Subcutaneous abdominal adipose tissue (tissue), 5 donors: ENCODE data around the gene ANLN.
"Not testable (repeated sequence)": the region's sequence is repeated elsewhere in the genome, so short reads cannot be mapped to it uniquely, and the experiment has no call there.

ENCODE experiments used
- H3K27ac ChIP-seq: one replicate; pipeline ENCODE4 v1.7.0; 2013; ENCODE audit warnings: low read depth, mild to moderate bottlenecking, inconsistent platforms, low read length, moderate library complexity
- H3K27me3 ChIP-seq, 5 donors: one replicate each; pipeline ENCODE4 v1.7.0; 2013; ENCODE audit warnings: low read length in 5 of 5, inconsistent platforms in 1 of 5; ENCODE audit not compliant: control insufficient read depth in 5 of 5, insufficient read depth in 4 of 5
- H3K36me3 ChIP-seq, 5 donors: one replicate each; pipeline ENCODE4 v1.7.0; 2013; ENCODE audit warnings: low read length in 5 of 5; ENCODE audit not compliant: control insufficient read depth in 5 of 5, insufficient read depth in 5 of 5
- H3K4me1 ChIP-seq, 5 donors: one replicate each; pipeline ENCODE4 v1.7.0; 2013; ENCODE audit warnings: low read length in 5 of 5, mild to moderate bottlenecking in 3 of 5, moderate library complexity in 1 of 5; ENCODE audit not compliant: control insufficient read depth in 5 of 5, insufficient read depth in 5 of 5
- H3K4me3 ChIP-seq, 5 donors: one replicate each; pipeline ENCODE4 v1.7.0; 2013; ENCODE audit warnings: low read length in 5 of 5, low read depth in 1 of 5
- H3K9ac ChIP-seq, 5 donors: one replicate each; pipeline ENCODE4 v1.7.0; 2013; ENCODE audit warnings: low read length in 5 of 5, mild to moderate bottlenecking in 4 of 5, moderate library complexity in 3 of 5
- H3K9me3 ChIP-seq, 5 donors: one replicate each; pipeline ENCODE4 v1.7.0; 2013; ENCODE audit warnings: low read length in 5 of 5; ENCODE audit not compliant: control insufficient read depth in 5 of 5
- donor health status: healthy.
- donor health status: healthy.
- donor health status: healthy.
- donor health status: healthy.
- donor health status: healthy.

Gene ANLN

GRCh38 chr7:36459236-36459960 lies 69.7 kb downstream of the ANLN start:
- Histone ChIP-seq H3K4me1 (no peaks in the 10 kb centered on the region), H3K36me3 (no peaks in the 10 kb centered on the region), H3K9me3 (no peaks in the 10 kb centered on the region), H3K27ac (no peak overlapping the region), H3K27me3 (peaks cover 0 to 4% (median 0%) of the 10 kb centered on the region in 5 donors), H3K4me3 (no peak overlapping the region), H3K9ac (no peak overlapping the region)

- H3K27ac ChIP-seq, result no peak overlapping the region
- H3K36me3 ChIP-seq, result no peaks in the 10 kb centered on the region
- H3K9me3 ChIP-seq, result no peaks in the 10 kb centered on the region
These were observed 71.3 kb downstream of the ANLN start for GRCh38 chr7:36460811-36461429.

GRCh38 chr7:36462551-36463137 lies 73.0 kb downstream of the ANLN start:
- no peaks in the 10 kb centered on the region for H3K4me1 ChIP-seq
- no peaks in the 10 kb centered on the region for H3K9me3 ChIP-seq
- no peaks in the 10 kb centered on the region for H3K36me3 ChIP-seq
- H3K27me3 ChIP-seq, result peaks cover 0 to 4% (median 0%) of the 10 kb centered on the region in 5 donors
- no peak overlapping the region for H3K4me3 ChIP-seq
- no peak overlapping the region for H3K9ac ChIP-seq
- H3K27ac ChIP-seq, result no peak overlapping the region

More at GRCh38 chr7:36460811-36461429, 71.3 kb downstream of the ANLN start:
- Histone ChIP-seq H3K4me3 (no peak overlapping the region), H3K4me1 (no peaks in the 10 kb centered on the region), H3K9ac (no peak overlapping the region), H3K27me3 (peaks cover 0 to 4% (median 0%) of the 10 kb centered on the region in 5 donors)

- H3K4me3 ChIP-seq, result no peak overlapping the region
- peaks cover 0 to 4% (median 0%) of the 10 kb centered on the region in 5 donors for H3K27me3 ChIP-seq
- H3K27ac ChIP-seq, result no peak overlapping the region
- no peaks in the 10 kb centered on the region for H3K4me1 ChIP-seq
- no peaks in the 10 kb centered on the region for H3K9me3 ChIP-seq
- no peak overlapping the region for H3K9ac ChIP-seq
- H3K36me3 ChIP-seq, result no peaks in the 10 kb centered on the region
These were observed 74.6 kb downstream of the ANLN start for GRCh38 chr7:36464271-36464670.

GRCh38 chr7:36466001-36466400 lies 76.3 kb downstream of the ANLN start:
- H3K27me3 ChIP-seq, H3K4me1 ChIP-seq, H3K36me3 ChIP-seq, H3K4me3 ChIP-seq, H3K27ac ChIP-seq, H3K9me3 ChIP-seq, H3K9ac ChIP-seq: not testable (repeated sequence)

- Histone ChIP-seq H3K27ac (no peak overlapping the region), H3K27me3 (no peaks in the 10 kb centered on the region), H3K9ac (no peak overlapping the region), H3K9me3 (no peaks in the 10 kb centered on the region), H3K36me3 (no peaks in the 10 kb centered on the region), H3K4me1 (no peaks in the 10 kb centered on the region), H3K4me3 (no peak overlapping the region)
These were observed 78.9 kb downstream of the ANLN start for GRCh38 chr7:36468370-36469101.

- Histone ChIP-seq H3K27ac (no peak overlapping the region), H3K36me3 (no peaks in the 10 kb centered on the region), H3K4me3 (no peak overlapping the region), H3K4me1 (no peaks in the 10 kb centered on the region), H3K27me3 (no peaks in the 10 kb centered on the region), H3K9me3 (no peaks in the 10 kb centered on the region), H3K9ac (no peak overlapping the region)
These were observed 79.6 kb downstream of the ANLN start for GRCh38 chr7:36469236-36469635.

- H3K9ac ChIP-seq, result no peak overlapping the region
- no peaks in the 10 kb centered on the region for H3K4me1 ChIP-seq
- H3K36me3 ChIP-seq, result no peaks in the 10 kb centered on the region
- H3K27me3 ChIP-seq, result no peaks in the 10 kb centered on the region
- no peak overlapping the region for H3K4me3 ChIP-seq
- H3K27ac ChIP-seq, result no peak overlapping the region
- peaks cover 0 to 4% (median 0%) of the 10 kb centered on the region in 5 donors for H3K9me3 ChIP-seq
These were observed 82.6 kb downstream of the ANLN start for GRCh38 chr7:36472141-36472729.

- Histone ChIP-seq H3K36me3 (no peaks in the 10 kb centered on the region), H3K4me1 (no peaks in the 10 kb centered on the region), H3K9ac (no peak overlapping the region), H3K4me3 (no peak overlapping the region), H3K27me3 (no peaks in the 10 kb centered on the region), H3K9me3 (peaks cover 0 to 4% (median 0%) of the 10 kb centered on the region in 5 donors), H3K27ac (no peak overlapping the region)
These were observed 84.0 kb downstream of the ANLN start for GRCh38 chr7:36473454-36474282.
